NCI-H2081 treated with DMSO at 0.1 percent for 48 hours (cell line): Measurements from ENCODE around the gene HVCN1.
"Not testable (repeated sequence)": the region's sequence is repeated elsewhere in the genome, so short reads cannot be mapped to it uniquely, and the experiment has no call there.

Experiments used
- DNase-seq: peaks from one replicate; lab custom pipeline; 2025; lab: John Stamatoyannopoulos, UW

Gene HVCN1, protein sequence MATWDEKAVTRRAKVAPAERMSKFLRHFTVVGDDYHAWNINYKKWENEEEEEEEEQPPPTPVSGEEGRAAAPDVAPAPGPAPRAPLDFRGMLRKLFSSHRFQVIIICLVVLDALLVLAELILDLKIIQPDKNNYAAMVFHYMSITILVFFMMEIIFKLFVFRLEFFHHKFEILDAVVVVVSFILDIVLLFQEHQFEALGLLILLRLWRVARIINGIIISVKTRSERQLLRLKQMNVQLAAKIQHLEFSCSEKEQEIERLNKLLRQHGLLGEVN

DNA sequence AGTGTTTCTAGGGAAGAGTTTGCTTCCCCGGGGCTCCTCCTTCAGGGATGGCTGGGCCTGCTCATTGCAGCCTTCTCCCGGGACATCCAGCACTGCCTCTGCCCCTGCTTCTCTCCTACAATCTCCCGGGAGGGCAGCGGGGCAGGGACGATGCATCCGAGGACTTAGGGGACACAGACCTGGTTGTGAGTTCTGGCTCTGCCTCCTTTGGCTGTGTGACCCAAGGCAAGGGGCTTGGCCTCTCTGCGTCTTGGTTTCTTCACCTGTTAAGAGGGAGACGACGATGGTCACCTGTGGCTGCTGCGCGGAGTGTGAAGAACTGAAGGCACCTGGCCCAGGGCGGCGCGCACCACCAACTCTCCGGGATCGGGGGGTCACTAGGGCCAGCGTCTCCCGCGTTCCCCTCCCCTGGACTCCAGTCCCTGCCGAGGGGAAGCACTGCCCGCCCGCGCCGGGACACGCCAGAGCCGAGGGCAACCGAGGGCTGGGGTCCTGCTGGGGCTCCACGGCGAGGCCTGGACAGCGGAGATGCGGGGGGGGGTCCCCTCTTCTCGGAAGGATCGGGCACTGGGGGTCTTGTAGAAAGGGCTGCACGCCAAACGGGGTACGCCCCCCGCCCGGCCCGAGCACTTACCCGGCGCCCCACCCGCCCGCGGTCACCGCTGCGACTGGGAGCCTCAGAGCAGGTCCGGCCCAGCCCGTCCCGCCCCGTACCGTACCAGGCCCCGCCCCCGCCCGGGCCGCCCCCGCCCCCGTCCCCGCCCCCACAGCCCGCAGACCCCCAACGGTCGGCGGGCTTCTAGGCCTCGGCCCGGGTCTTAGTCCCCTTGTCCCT is at the start of gene HVCN1:
HVCN1 (minus strand) TSS at position 670 of the 835 bp plus-strand sequence. CDS start 5,870 bp downstream, outside the sequence.
- no peak for DNase-seq

DNA sequence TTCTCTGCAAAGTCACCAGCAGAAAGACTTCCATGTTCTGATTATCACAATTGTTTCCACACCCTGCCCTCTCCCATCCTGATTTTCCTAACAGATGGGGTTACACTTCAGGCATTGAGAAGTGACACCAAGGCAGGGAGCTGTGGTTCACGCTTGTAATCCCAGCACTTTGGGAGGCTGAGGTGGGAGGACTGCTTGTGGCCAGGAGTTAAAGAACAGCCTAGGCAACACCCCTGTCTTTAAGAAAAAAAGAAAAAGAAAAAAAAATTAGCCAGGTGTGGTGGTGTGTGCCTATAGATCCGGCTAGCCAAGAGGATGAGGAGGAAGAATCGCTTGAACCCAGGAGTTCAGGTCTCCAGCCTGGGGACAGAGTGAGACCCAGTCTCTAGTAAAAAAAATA is 48.6 kb upstream of the HVCN1 start:
- no peak for DNase-seq

DNA sequence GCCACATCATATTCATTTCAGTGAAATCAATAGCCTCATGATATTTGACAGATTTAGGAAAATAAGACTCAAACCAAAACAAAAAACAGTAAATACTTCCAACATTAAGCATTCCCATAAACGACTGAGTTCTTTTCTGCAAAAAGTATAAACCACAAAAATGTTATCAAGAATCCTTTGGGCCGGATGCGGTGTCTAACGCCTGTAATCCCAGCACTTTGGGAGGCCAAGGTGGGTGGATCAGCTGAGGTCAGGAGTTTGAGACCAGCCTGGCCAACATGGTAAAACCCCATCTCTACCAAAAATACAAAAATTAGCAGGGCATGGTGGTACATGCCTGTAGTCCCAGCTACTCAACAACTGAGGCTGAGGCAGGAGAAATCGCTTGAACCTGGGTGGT is 48.1 kb upstream of the HVCN1 start:
- DNase-seq: not testable (repeated sequence)

DNA sequence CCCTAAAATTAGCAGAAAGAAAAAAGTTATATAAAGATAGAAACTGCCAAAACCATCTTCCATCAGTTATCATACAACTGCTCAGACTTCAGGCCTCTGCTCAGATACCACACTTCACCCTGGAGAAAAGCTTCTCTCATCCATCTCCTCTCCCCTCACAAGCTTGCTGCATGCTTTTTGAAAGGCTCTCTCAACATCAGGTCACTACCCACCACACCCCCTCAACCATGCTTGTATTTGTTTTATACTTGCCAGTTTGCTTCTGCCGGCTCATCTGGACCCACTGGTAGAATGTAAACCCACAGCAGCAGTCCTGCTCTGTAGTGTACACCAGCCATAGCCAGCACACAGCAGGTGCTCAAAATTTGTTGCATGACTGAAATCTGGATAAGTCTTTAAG is 45.0 kb upstream of the HVCN1 start:
- DNase-seq: no peak

DNA sequence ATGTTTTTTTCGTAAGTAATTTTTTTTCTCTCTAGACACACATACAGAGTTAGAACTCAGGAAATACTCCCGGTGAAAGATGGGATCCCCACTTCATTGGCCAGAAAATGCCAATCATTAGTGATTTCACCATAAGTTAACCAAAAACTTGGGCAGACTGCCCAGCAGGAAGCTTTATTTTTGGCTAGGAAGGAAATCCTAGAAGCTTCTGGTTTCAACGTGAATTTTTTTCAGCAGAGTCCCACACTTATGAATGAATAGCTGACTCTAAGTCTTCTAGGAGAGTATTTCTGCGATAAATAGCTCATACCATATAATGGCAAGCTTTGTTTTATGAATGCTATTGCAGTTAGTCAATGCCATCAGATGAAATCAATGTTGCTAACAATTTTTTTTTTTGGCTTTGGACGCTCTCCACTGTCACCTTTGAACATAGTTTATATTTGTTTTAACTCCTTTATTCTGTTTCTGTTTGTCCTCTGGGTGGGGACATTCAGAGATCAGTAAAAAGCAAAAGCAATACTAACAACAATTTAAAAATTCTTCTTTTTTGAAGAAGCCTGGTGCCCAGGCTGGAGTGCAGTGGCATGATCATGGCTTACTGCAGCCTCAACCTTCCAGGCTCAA is 44.3 kb upstream of the HVCN1 start:
- no peak for DNase-seq

DNA sequence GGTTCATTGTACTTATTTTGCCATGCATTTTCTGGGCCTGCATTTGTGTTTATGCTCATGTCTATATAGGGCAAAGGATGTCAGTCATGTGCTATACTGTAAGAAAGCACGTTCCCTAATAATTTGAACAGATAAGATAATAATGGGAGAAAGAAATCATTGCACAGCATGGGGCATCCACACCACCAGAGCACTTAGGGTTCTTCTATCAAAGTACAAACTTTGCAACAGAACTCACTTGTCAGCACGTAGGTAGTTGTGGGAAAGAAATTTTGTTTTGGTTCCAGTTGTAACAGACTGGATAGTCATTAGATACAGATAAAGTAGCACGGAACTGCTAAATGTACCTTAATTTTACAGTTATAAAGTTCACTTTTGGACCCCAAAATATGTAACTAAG is 43.7 kb upstream of the HVCN1 start:
- no peak for DNase-seq

DNA sequence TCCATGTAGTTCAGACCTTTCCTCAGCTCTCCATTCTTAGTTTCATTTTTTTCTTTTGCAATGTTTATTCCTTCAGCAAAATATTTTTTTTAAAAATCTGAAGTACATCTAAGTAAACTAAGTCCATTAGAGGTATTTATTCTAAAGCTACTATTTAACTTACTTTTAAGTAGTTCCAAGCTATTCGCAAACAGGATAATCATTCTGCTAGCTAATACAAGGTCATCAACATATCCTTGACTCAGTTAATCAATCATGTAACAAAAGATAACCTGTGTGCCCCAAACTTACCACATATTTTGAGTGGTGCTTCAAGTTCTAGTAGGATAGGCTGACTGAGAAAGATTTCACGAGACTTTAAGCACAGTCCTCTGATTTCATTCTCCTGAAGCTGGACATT is 42.6 kb upstream of the HVCN1 start:
- DNase-seq: no peak

DNA sequence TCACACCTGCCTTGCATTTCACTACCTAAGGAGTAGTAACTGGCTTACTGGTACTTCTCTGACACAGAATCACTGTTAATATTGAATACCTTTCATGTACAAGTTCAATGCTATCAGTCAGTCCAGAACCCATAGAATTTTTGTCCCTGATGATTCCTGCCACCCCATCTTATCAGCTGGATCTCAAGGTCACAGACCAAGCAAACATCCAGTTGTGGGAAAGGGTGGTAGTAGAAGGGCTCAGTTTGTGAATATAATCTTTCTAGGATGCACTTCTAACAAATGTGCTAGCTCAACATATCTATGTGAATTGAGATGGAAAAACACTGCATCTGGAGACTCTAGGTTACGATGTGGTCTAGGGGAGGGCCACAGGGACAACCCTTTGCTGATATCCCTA is 39.7 kb upstream of the HVCN1 start:
- no peak for DNase-seq

DNA sequence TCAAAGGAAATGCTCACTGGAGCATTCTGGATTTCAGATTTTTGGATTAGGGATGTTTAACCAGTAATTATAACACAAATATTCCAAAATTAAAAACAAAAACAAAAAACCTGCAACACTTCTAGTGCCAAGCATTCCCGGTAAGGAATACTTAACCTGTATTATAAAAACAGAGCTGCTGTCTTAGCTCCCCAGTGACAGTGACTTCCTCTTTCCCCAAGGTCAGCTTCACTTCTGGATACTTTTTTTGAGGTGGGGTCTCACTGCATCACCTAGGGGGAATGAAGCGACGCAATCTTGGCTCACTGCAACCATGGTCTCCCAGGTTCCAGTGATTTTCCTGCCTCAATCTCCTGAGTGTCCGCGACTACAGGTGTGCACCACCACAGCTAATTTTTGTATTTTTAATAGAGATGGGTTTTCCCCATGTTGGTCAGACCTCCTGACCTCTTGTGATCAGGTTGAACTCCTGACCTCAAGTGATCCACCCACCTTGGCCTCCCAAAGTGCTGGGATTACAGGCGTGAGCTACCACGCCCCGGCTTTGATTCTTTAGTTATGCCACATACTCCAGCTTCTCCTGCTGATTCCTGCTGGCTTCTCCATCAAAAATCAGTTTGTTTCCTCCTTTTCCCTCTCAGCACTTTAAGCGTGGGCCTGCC is 37.9 kb upstream of the HVCN1 start:
- no peak for DNase-seq

DNA sequence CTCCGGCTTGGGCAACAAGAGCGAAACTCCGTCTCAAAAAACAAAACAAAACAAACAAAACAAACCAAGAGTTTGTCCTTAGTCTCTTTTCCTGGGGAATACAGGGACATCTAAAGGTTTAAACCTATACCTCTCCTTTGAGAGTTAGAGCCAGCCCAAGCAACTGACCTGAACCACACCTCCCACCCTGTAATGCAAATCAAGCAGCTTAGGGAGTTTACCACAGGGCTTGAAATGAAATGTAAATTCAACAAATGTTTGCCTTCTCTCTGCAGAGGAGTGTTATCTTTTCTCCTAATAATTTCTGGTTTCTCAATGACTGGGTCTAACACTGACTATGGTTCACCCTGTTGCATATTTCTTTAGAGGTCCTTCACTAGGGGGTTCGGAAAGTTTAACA is 37.1 kb upstream of the HVCN1 start:
- DNase-seq: no peak

DNA sequence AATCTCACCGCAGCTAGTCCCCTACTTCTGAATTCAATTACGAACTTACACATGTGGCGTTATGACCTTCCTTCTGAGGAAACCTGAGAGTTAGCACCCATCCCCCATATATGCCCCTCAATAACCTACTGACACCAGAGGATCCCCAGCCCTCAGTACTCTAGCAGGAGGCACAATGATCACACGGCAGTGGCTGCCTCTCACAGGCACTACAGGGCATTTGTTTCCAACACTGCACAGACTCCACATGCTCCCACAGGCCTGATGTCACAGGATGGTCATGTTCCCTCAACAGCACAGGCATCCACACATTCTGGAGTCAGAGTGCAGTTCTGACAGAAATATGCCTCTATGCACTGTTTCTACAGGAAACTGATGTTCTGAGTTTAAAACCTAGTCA is 36.4 kb upstream of the HVCN1 start:
- no peak for DNase-seq

DNA sequence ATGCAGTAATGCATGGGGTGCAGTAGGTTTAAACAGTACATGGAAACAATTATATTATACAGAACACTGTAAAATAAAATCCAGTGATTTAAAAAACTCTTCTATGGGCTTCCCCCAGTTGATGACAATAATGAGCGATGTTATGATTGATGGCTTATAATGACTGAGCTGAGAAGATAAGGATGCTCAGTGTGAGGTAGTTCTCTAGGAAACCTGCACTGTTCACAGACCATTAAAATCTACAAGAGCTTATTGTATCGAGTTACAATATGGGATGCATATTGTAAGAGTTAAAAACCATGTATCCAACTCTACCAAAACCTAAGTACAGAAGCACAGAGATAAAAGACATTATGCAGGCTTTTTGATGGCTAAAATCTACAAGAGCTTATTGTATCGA is 34.0 kb upstream of the HVCN1 start:
- DNase-seq: not testable (repeated sequence)

DNA sequence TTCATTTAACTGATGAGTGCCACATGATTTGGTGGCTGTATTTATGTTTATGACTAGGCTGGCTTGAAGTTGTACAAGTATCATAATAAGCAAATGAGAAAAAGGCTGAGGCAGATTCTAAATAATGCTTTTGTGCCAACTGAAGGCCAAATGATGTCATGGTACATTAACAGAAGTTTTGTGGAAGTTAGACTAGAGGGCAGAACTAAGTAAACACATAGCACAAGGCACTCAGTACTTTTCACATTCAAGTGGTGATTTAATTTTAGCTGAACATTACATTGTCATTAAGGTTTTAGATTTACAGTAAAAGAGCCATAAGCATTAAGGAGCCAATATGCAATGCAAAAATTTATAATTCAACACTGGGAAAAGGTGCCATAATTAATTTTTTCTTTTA is 32.7 kb upstream of the HVCN1 start:
- DNase-seq: no peak

DNA sequence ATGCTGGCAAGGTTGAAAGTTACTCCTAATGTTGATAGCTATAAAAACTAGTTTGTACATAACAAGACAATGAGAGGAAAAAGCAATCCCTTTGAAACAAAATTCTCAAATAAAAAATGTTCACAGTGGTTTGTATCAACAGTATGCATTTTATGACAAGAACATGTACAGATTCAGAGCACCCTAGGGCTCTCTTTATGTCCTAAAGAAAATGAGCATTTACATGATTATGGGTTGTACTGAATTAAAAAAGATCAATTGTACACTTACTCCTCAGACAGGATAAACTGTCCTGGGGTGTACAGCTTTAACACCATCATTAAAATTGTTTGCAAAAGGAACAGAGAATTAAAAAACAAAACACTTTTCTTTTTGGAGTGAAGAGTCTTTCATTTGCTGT is 31.6 kb upstream of the HVCN1 start:
- DNase-seq: no peak

DNA sequence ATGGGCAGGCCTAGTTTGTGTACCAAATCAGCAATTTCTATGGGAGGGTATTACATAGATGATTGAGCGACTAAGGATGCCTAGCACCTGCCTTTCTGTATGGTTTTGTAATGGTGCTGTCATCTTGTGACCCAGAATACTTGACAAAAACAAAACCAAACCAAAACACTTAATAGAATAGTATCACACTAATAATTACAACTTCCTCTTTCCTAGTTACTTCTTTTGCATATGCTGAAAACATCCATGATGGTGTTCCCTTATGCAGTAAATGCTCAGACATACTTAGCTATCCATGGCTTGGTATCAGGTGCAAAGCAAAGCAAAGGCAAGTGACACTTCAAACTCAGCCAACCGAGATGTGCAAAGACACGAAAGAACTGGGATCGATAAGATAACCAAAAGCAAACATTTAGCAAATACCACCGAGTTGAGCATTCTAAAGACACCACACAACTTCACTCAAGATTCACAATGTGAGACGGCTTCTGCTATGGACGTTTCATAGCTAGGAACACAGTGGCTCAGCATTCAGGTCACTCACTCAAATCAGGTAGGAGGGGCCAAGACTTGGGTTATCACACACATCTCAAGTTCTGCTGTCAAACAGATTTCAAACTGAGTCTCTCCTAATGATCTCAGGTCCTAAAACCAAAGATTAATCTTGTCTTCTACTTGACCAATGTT is 29.4 kb upstream of the HVCN1 start:
- no peak for DNase-seq

DNA sequence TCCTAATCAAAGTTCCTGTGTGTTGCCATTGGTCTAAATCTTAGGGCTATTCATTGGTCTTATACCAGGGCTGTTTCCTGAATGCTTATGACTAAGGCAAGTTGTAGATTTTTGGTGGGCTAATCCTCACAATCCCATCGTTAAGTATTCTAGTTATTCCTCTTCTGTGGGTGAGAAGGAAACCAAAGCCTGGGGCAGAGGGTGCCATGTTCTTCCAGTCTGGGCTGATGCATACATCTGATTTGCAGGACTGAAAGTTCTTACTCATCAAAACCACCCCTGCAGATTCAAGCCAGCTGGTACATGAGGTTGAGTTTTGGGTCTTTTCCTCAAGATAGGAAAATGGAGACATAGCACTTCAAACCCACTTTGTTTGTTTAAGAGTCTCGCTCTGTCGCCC is 28.1 kb upstream of the HVCN1 start:
- no peak for DNase-seq

DNA sequence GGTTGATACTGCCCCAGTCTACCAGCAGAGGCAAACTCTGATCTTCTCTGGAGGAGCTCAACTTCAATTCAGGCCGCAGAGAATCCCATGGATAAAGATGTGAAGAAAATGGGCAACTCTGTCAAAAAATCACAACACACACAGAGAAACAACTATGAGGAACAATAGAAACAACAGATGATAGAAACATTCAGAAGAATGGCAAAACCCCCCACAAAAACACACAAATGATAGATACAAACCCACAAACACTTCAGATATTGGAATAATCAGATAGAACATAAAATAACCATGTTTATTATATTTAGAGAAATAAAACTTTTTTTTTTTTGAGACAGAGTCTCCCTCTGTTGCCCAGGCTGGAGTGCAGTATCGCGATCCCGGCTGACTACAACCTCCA is 20.0 kb upstream of the HVCN1 start:
- DNase-seq: no peak

DNA sequence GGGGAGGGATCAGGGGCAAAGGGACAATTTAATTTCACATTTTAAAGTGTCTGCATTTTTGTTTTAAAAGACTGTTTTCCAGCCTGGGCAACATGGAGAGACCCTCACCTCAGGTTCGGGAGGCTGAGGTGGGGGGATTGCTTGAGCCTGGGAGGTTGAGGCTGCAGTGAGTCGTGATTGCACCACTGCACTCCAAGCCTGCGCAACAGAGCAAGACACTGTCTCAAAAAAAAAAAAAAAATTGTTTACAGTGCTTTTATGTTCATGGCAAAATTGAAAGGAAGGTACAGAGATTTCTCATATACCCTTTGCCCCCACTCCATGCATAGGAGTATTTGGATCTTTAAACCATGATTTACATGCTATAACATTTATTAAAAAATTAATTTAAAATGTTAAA is 16.4 kb upstream of the HVCN1 start:
- no peak for DNase-seq

DNA sequence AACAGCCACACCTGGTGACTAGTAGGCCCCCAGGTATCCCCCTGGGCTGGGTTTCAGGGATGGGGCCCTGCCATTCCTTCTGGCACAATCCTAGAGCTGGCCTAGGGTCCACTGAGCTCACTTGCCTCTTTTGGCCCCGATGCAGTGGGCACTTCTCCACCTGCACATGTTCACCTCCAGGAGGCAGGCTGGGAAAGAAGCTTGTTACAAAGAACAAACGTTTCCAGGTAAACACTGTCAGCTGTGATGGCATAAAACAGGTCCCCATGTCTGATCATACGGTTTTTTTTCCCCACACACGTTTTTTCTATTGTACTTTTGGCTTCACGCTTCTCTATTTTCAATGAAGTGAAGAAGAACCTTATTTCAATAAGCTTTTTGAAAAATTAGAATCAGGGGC is 15.8 kb upstream of the HVCN1 start:
- DNase-seq: no peak

DNA sequence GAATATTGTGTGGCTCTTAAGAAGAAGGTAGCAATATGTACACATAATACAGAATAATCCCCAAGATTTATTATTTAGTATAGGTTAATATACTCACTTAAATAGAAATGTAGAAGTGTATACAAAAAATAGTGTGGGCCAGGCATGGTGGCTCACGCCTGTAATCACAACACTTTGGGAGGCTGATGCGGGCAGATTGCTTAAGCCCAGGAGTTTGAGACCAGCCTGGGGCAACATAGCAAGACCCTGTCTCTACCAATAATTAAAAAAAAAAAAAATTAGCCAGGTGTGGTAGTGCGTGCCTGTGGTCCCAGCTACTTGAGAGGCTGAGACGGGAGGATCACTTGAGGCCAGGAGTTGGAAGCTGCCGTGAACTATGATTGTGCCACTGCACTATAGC is 15.3 kb upstream of the HVCN1 start:
- no peak for DNase-seq

DNA sequence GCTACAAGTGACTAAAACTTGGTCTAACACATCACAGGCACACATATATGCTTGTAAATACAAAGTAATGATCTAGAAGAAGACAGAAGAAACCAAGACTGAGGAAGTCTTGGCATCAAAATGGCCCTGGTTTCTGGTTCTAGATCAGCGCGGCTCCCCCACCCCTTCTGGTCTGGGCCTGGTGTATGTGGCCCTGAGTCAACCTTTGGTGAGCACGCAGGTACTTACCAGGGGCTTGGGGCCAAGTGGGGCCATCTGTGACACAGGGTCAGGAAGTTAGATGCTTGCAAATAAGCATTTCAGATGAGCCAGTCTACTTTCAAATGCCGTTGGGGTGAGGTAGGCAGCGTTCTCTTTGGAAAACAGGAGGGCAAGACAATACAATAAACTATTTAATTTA is 13.2 kb upstream of the HVCN1 start:
- no peak for DNase-seq
